DOHH2 (cell line): ENCODE results near the gene CAMTA1.

ENCODE experiments used
- H3F3A ChIP-seq: fragments of 200-600 bp; sonication (generic), shearing (Covaris generic); 2 replicates; pipeline ENCODE4 v1.6.0; 2016; ENCODE audit warnings: antibody characterized with exemption, mild to moderate bottlenecking; ENCODE audit not compliant: control insufficient read depth, insufficient read depth
- H3K27ac ChIP-seq: fragments of 200-600 bp; sonication (generic); 2 replicates; pipeline ENCODE4 v1.5.1; 2014; ENCODE audit warnings: low read depth, mild to moderate bottlenecking, low read length, moderate library complexity
- H3K27me3 ChIP-seq: fragments of 200-600 bp; sonication (generic); 2 replicates; pipeline ENCODE4 v1.6.1; 2014; ENCODE audit warnings: mild to moderate bottlenecking, low read length, mixed read lengths; ENCODE audit not compliant: control insufficient read depth
- H3K36me3 ChIP-seq: fragments of 200-600 bp; sonication (generic); 2 replicates; pipeline ENCODE4 v1.6.1; 2014; ENCODE audit warnings: mild to moderate bottlenecking, low read length, moderate library complexity, mixed read lengths; ENCODE audit not compliant: control insufficient read depth
- H3K4me1 ChIP-seq: fragments of 200-600 bp; sonication (generic); 2 replicates; pipeline ENCODE4 v1.6.1; 2014; ENCODE audit warnings: mild to moderate bottlenecking, low read length, mixed read lengths; ENCODE audit not compliant: control insufficient read depth
- H3K4me2 ChIP-seq: fragments of 200-600 bp; sonication (generic); 2 replicates; pipeline ENCODE4 v1.6.0; 2014; ENCODE audit warnings: mild to moderate bottlenecking, low read length, moderate library complexity
- H3K4me3 ChIP-seq: fragments of 200-600 bp; sonication (generic); 2 replicates; pipeline ENCODE4 v1.5.1; 2014; ENCODE audit warnings: mild to moderate bottlenecking, low read length, mixed read lengths
- H3K79me2 ChIP-seq: fragments of 200-600 bp; sonication (generic); 2 replicates; pipeline ENCODE4 v1.6.1; 2014; ENCODE audit warnings: mild to moderate bottlenecking, low read length, mixed read lengths; ENCODE audit not compliant: control insufficient read depth
- H3K9me2 ChIP-seq: fragments of 200-600 bp; sonication (generic); replicated peaks from 2 replicates; pipeline ENCODE4 v1.6.1; 2014; ENCODE audit warnings: mild to moderate bottlenecking, low read length, mixed read lengths; ENCODE audit not compliant: control insufficient read depth
- H3K9me3 ChIP-seq: fragments of 200-600 bp; sonication (generic); 2 replicates; pipeline ENCODE4 v1.6.1; 2014; ENCODE audit warnings: antibody characterized with exemption, low read length, mixed read lengths; ENCODE audit not compliant: control insufficient read depth, insufficient read depth
- H4K20me1 ChIP-seq: fragments of 200-600 bp; sonication (generic); 2 replicates; pipeline ENCODE4 v1.6.0; 2014; ENCODE audit warnings: low read depth, mild to moderate bottlenecking, antibody characterized with exemption, low read length, moderate library complexity; ENCODE audit not compliant: control insufficient read depth, insufficient read depth
- EZH2phosphoT487 ChIP-seq: fragments of 200-600 bp; sonication (generic); IDR thresholded peaks from 2 replicates; pipeline ENCODE4 v1.6.1; 2017; ENCODE audit warnings: borderline replicate concordance, mild to moderate bottlenecking, antibody characterized with exemption, low read length, moderate library complexity, mixed read lengths
- TF ChIP-seq, protein P1 (sequence below): fragments of 200-600 bp; sonication (generic); IDR thresholded peaks from one replicate; pipeline ENCODE4 v1.5.1; 2014; ENCODE audit warnings: antibody characterized with exemption, mild to moderate bottlenecking, low read depth, low read length; ENCODE audit not compliant: poor library complexity, severe bottlenecking

Gene CAMTA1

GRCh38 chr1:7300893-7301663 is 515.8 kb downstream of the CAMTA1 start:
- no peaks in the 10 kb centered on the region for H3K9me3 ChIP-seq
- no peaks in the 10 kb centered on the region for H3K9me2 ChIP-seq
- no peak overlapping the region for H3K27ac ChIP-seq
- no peak overlapping the region for H3K4me2 ChIP-seq
- no peaks in the 10 kb centered on the region for H3F3A ChIP-seq
- H3K36me3 ChIP-seq, result no peaks in the 10 kb centered on the region
- no peaks in the 10 kb centered on the region for H3K27me3 ChIP-seq
- H4K20me1 ChIP-seq, result no peaks in the 10 kb centered on the region
- no peaks in the 10 kb centered on the region for H3K4me1 ChIP-seq
- no peak overlapping the region for H3K4me3 ChIP-seq
- no peak for TF ChIP-seq EZH2phosphoT487
- TF ChIP-seq, protein P1, sequence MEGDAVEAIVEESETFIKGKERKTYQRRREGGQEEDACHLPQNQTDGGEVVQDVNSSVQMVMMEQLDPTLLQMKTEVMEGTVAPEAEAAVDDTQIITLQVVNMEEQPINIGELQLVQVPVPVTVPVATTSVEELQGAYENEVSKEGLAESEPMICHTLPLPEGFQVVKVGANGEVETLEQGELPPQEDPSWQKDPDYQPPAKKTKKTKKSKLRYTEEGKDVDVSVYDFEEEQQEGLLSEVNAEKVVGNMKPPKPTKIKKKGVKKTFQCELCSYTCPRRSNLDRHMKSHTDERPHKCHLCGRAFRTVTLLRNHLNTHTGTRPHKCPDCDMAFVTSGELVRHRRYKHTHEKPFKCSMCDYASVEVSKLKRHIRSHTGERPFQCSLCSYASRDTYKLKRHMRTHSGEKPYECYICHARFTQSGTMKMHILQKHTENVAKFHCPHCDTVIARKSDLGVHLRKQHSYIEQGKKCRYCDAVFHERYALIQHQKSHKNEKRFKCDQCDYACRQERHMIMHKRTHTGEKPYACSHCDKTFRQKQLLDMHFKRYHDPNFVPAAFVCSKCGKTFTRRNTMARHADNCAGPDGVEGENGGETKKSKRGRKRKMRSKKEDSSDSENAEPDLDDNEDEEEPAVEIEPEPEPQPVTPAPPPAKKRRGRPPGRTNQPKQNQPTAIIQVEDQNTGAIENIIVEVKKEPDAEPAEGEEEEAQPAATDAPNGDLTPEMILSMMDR, result no peak
- no peaks in the 10 kb centered on the region for H3K79me2 ChIP-seq

- H3K4me3 ChIP-seq, result no peak overlapping the region
- H3K9me2 ChIP-seq, result no peaks in the 10 kb centered on the region
- H4K20me1 ChIP-seq, result no peaks in the 10 kb centered on the region
- H3K4me1 ChIP-seq, result no peaks in the 10 kb centered on the region
- TF ChIP-seq, protein P1, result no peak
- TF ChIP-seq EZH2phosphoT487, result no peak
- no peaks in the 10 kb centered on the region for H3K79me2 ChIP-seq
- no peak overlapping the region for H3K4me2 ChIP-seq
- no peaks in the 10 kb centered on the region for H3K36me3 ChIP-seq
- no peaks in the 10 kb centered on the region for H3K27me3 ChIP-seq
- H3F3A ChIP-seq, result no peaks in the 10 kb centered on the region
- no peak overlapping the region for H3K27ac ChIP-seq
- no peaks in the 10 kb centered on the region for H3K9me3 ChIP-seq
These were observed 516.4 kb downstream of the CAMTA1 start for GRCh38 chr1:7301664-7301981.

GRCh38 chr1:7302126-7302525 is 516.9 kb downstream of the CAMTA1 start:
- Histone ChIP-seq H3K4me3 (no peak overlapping the region), H3K4me2 (no peak overlapping the region), H3K9me2 (no peaks in the 10 kb centered on the region), H3K79me2 (no peaks in the 10 kb centered on the region), H3K9me3 (no peaks in the 10 kb centered on the region), H3K27ac (no peak overlapping the region), H3K4me1 (no peaks in the 10 kb centered on the region), H3K27me3 (no peaks in the 10 kb centered on the region), H3K36me3 (no peaks in the 10 kb centered on the region), H4K20me1 (no peaks in the 10 kb centered on the region), H3F3A (no peaks in the 10 kb centered on the region)
- TF ChIP-seq, protein P1, result no peak
- TF ChIP-seq EZH2phosphoT487, result no peak
